Activated CD8-positive, alpha-beta memory T cell treated with anti-CD3 and anti-CD28 coated beads for 4 hours (primary cell): ENCODE measurements around the gene INTS14.

ENCODE experiments used
- DNase-seq, 2 donors: peaks; one replicate each; pipeline ENCODE4 v3.0.0-alpha.2; 2020; ENCODE audit warnings: low read depth in 2 of 2

INTS14 gene

GRCh38 chr15:65530318-65531111 is 80.4 kb downstream of the INTS14 start, which contains the start of gene HACD3:
Gene HACD3 (plus strand): TSS chr15:65530463. CDS start chr15:65530632, 169 bp downstream.
- DNase-seq: peak; percentile 79 to 81

- no peak for DNase-seq
These were observed 81.1 kb downstream of the INTS14 start for GRCh38 chr15:65529762-65530317.
